DMS 273 (cell line): ENCODE results near the gene C2orf42.
"Not testable (repeated sequence)": the region's sequence is repeated elsewhere in the genome, so short reads cannot be mapped to it uniquely, and the experiment has no call there.

ENCODE experiments used
- DNase-seq: peaks from one replicate; lab custom pipeline; 2025; ENCODE audit not compliant: unreplicated experiment; lab: John Stamatoyannopoulos, UW

The C2orf42 gene

GRCh38 chr2:70106138-70106537, 84.7 kb downstream of the C2orf42 start:
- not testable (repeated sequence) for DNase-seq

- no peak for DNase-seq
Observed at GRCh38 chr2:70104231-70105111, 86.3 kb downstream of the C2orf42 start.

DNA sequence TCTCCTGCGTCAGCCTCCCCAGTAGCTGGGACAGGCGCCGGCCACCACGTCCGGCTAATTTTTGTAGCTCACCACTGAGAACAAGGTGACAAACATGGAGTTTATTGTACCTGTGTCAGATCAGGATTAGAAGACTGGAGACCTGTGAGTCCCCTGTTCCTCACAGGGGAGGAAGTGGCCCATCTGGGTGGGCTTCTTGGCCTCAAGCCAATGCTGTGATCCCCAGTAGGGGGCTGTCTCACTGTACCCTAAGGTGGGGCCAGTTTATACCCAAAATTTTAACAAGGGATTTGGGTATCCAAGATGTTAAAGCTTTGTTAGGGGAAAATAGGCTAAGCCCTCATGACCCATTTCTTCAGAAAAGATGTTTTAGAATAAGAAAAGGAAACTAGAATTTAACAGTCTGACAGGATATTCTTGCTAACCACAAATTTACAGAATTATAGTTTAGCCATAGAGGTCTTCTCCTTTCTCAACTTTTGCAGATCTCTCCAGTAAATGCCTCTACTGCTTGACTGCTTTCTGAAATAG, 87.2 kb downstream of the C2orf42 start:
- no peak for DNase-seq

- DNase-seq: not testable (repeated sequence)
Observed at GRCh38 chr2:70102323-70102905, 88.4 kb downstream of the C2orf42 start.

DNA sequence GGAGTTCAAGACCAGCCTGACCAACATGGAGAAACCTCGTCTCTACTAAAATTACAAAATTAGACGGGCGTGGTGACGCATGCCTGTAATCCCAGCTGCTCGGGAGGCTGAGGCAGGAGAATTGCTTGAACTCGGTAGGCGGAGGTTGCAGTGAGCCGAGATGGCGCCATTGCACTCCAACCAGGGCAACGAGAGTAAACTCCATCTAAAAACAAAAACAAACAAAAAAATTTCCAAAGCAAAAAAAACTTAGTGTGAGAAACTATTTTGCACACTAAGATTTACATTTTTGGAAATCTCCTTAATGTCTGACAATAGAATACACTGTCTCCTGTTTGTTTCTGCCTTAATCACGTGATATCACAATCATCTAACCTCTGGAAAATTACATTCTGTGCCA, 89.1 kb downstream of the C2orf42 start:
- DNase-seq: not testable (repeated sequence)

- DNase-seq: no peak
Observed at GRCh38 chr2:70101174-70101573, 89.6 kb downstream of the C2orf42 start.
